HL-60 (cell line): ENCODE measurements around the gene SDC4.

Experiments
- GABPA ChIP-seq: IDR thresholded peaks from 2 replicates; pipeline ENCODE4 v1.6.1; 2012; ENCODE audit warnings: low read depth
- POLR2AphosphoS5 ChIP-seq: IDR thresholded peaks from 2 replicates; pipeline ENCODE4 v1.6.1; 2012; ENCODE audit warnings: low read depth
- TF ChIP-seq, protein P1 (sequence below): IDR thresholded peaks from 2 replicates; pipeline ENCODE4 v1.6.1; 2012; ENCODE audit warnings: low read depth; ENCODE audit not compliant: insufficient replicate concordance
- TF ChIP-seq, protein P2 (sequence below): IDR thresholded peaks from one replicate; pipeline ENCODE4 v1.5.1; 2011; ENCODE audit warnings: low read length, control low read depth, inconsistent platforms; ENCODE audit not compliant: insufficient read depth

DNA sequence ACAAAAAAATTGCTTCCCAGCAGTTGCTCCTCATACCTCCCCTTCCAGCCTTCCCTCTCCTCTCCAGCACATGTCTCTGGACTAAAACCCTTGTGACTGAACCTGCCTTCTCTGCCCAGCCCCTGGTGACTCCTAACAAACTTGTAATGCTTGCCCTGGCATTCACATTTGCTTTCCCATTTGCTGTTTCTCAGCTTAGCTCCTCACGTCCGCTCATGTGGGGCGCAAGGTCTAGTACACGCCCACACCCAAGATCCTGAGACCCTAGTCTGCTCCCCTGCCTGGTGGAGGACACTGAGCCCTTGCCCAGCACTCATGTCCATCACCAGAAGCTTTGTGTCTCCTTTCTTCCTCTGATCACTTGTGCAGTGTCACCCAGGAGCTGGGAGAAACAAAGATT, 59.8 kb downstream of the SDC4 start:
- TF ChIP-seq, protein P1, sequence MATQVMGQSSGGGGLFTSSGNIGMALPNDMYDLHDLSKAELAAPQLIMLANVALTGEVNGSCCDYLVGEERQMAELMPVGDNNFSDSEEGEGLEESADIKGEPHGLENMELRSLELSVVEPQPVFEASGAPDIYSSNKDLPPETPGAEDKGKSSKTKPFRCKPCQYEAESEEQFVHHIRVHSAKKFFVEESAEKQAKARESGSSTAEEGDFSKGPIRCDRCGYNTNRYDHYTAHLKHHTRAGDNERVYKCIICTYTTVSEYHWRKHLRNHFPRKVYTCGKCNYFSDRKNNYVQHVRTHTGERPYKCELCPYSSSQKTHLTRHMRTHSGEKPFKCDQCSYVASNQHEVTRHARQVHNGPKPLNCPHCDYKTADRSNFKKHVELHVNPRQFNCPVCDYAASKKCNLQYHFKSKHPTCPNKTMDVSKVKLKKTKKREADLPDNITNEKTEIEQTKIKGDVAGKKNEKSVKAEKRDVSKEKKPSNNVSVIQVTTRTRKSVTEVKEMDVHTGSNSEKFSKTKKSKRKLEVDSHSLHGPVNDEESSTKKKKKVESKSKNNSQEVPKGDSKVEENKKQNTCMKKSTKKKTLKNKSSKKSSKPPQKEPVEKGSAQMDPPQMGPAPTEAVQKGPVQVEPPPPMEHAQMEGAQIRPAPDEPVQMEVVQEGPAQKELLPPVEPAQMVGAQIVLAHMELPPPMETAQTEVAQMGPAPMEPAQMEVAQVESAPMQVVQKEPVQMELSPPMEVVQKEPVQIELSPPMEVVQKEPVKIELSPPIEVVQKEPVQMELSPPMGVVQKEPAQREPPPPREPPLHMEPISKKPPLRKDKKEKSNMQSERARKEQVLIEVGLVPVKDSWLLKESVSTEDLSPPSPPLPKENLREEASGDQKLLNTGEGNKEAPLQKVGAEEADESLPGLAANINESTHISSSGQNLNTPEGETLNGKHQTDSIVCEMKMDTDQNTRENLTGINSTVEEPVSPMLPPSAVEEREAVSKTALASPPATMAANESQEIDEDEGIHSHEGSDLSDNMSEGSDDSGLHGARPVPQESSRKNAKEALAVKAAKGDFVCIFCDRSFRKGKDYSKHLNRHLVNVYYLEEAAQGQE: no peak
- TF ChIP-seq, protein P2, sequence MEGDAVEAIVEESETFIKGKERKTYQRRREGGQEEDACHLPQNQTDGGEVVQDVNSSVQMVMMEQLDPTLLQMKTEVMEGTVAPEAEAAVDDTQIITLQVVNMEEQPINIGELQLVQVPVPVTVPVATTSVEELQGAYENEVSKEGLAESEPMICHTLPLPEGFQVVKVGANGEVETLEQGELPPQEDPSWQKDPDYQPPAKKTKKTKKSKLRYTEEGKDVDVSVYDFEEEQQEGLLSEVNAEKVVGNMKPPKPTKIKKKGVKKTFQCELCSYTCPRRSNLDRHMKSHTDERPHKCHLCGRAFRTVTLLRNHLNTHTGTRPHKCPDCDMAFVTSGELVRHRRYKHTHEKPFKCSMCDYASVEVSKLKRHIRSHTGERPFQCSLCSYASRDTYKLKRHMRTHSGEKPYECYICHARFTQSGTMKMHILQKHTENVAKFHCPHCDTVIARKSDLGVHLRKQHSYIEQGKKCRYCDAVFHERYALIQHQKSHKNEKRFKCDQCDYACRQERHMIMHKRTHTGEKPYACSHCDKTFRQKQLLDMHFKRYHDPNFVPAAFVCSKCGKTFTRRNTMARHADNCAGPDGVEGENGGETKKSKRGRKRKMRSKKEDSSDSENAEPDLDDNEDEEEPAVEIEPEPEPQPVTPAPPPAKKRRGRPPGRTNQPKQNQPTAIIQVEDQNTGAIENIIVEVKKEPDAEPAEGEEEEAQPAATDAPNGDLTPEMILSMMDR: no peak
- TF ChIP-seq POLR2AphosphoS5 (no peak), GABPA (no peak)
